Liver (tissue), 3 donors: ENCODE data around the gene IGLL5.

Source experiments
- CTCF ChIP-seq: fragments of 150-350 bp; IDR thresholded peaks from 2 replicates; pipeline ENCODE4 v1.5.1; 2017; ENCODE audit warnings: improper control_type of control experiment, low read depth, low read length; ENCODE audit not compliant: missing input control
- GABPA ChIP-seq, 2 donors: IDR thresholded peaks in 1 of 2; conservative IDR thresholded peaks in 1 of 2; 2 replicates each; pipeline ENCODE4 v1.6.1; 2016; ENCODE audit warnings: antibody characterized with exemption in 2 of 2, mild to moderate bottlenecking in 1 of 2, moderate library complexity in 1 of 2
- HNF4A ChIP-seq, 2 donors: conservative IDR thresholded peaks; 2 replicates each; pipeline ENCODE4 v1.6.1; 2016; ENCODE audit warnings: antibody characterized with exemption in 2 of 2, mild to moderate bottlenecking in 2 of 2
- REST ChIP-seq: IDR thresholded peaks from 2 replicates; pipeline ENCODE4 v1.6.1; 2016; ENCODE audit warnings: antibody characterized with exemption, mild to moderate bottlenecking
- donor health status: healthy.
- donor health status: healthy.

GRCh38 chr22:22915670-22916035 lies 28.0 kb downstream of the IGLL5 start:
- no peak for TF ChIP-seq CTCF
- no peak for TF ChIP-seq GABPA (IDR thresholded peaks at IDR 0.05 in 1 of 2, conservative IDR thresholded peaks at IDR 0.05 in 1 of 2)
- TF ChIP-seq HNF4A (conservative IDR thresholded peaks at IDR 0.05): no peak
- TF ChIP-seq REST: no peak
